Inferior parietal cortex (tissue), 1 donor: ENCODE data around the gene FSTL4.

Experiments
- DNase-seq: peaks from one replicate; pipeline ENCODE4 v3.0.0-alpha.2; 2016; ENCODE audit errors: extremely low spot score

The FSTL4 gene

GRCh38 chr5:133428072-133428660 is 184.2 kb downstream of the FSTL4 start:
- no peak for DNase-seq

GRCh38 chr5:133427121-133427777 is 185.1 kb downstream of the FSTL4 start:
- DNase-seq = no peak

- DNase-seq = no peak
Measured at GRCh38 chr5:133426264-133426663, 186.1 kb downstream of the FSTL4 start.

GRCh38 chr5:133425764-133426163 is 186.6 kb downstream of the FSTL4 start:
- DNase-seq = no peak

GRCh38 chr5:133425222-133425621 is 187.1 kb downstream of the FSTL4 start:
- no peak for DNase-seq

- peak; percentile 66 for DNase-seq
Measured at GRCh38 chr5:133423618-133424282, 188.6 kb downstream of the FSTL4 start.

- no peak for DNase-seq
Measured at GRCh38 chr5:133423011-133423617, 189.2 kb downstream of the FSTL4 start.

GRCh38 chr5:133421806-133422205 is 190.5 kb downstream of the FSTL4 start:
- DNase-seq = no peak

- DNase-seq = no peak
Measured at GRCh38 chr5:133421394-133421793, 190.9 kb downstream of the FSTL4 start.

- DNase-seq = no peak
Measured at GRCh38 chr5:133420440-133421301, 191.7 kb downstream of the FSTL4 start.

GRCh38 chr5:133415906-133416305 is 196.4 kb downstream of the FSTL4 start:
- peak; percentile 52 for DNase-seq

GRCh38 chr5:133415506-133415905 is 196.8 kb downstream of the FSTL4 start:
- DNase-seq = no peak

GRCh38 chr5:133412661-133413060 is 199.7 kb downstream of the FSTL4 start:
- DNase-seq = no peak

GRCh38 chr5:133410335-133410828 is 202.0 kb downstream of the FSTL4 start:
- no peak for DNase-seq

GRCh38 chr5:133409210-133409674 is 203.1 kb downstream of the FSTL4 start:
- DNase-seq = no peak

- no peak for DNase-seq
Measured at GRCh38 chr5:133408322-133408721, 204.0 kb downstream of the FSTL4 start.

- no peak for DNase-seq
Measured at GRCh38 chr5:133406977-133407632, 205.2 kb downstream of the FSTL4 start.

GRCh38 chr5:133406208-133406976 is 205.9 kb downstream of the FSTL4 start:
- no peak for DNase-seq

GRCh38 chr5:133405275-133406034 is 206.9 kb downstream of the FSTL4 start:
- DNase-seq = no peak
